H1 (cell line): Measurements from ENCODE around the gene CMTR1.

ENCODE experiments used
- CTCF ChIP-seq, 3 experiments: IDR thresholded peaks; 1 replicate in 2 of 3; 2 replicates in 1 of 3; pipeline versions ENCODE4 v1.5.1 to v1.6.1; 2011; ENCODE audit warnings: low read length in 3 of 3, mild to moderate bottlenecking in 3 of 3, inconsistent platforms in 2 of 3, low read depth in 1 of 3, moderate library complexity in 1 of 3; ENCODE audit not compliant: insufficient read depth in 1 of 3; ENCODE audit errors: control extremely low read depth in 1 of 3
- EP300 ChIP-seq, 2 experiments: IDR thresholded peaks; 1 replicate in 1 of 2; 2 replicates in 1 of 2; pipeline ENCODE4 v1.6.1; 2011 to 2012; ENCODE audit warnings: low read depth in 2 of 2, low read length in 2 of 2, mild to moderate bottlenecking in 2 of 2, borderline replicate concordance in 1 of 2, inconsistent platforms in 1 of 2, moderate library complexity in 1 of 2
- EZH2 ChIP-seq: fragments of 200-600 bp; sonication (generic); IDR thresholded peaks from 2 replicates; pipeline ENCODE4 v1.7.1; 2012; ENCODE audit warnings: low read depth, mild to moderate bottlenecking, moderate library complexity, low read length, inconsistent platforms; ENCODE audit not compliant: severe bottlenecking
- JUND ChIP-seq: IDR thresholded peaks from 2 replicates; pipeline ENCODE4 v1.6.1; 2011; ENCODE audit warnings: mild to moderate bottlenecking, improper control_type of control experiment, low read length
- POLR2AphosphoS5 ChIP-seq: IDR thresholded peaks from 2 replicates; pipeline ENCODE4 v1.6.1; 2011; ENCODE audit warnings: low read depth, low read length
- TEAD4 ChIP-seq: IDR thresholded peaks from 2 replicates; pipeline ENCODE4 v1.6.1; 2012; ENCODE audit warnings: low read depth, low read length, inconsistent platforms, mixed read lengths

- TF ChIP-seq TEAD4: no peak
- TF ChIP-seq EP300 (IDR thresholded peaks at IDR 0.05; ENCODE audit: borderline replicate concordance in 1 of 2, low read depth in 2 of 2, low read length in 2 of 2): no peak
- TF ChIP-seq JUND: no peak
- TF ChIP-seq POLR2AphosphoS5: no peak
- no peak for TF ChIP-seq EZH2
- no peak for TF ChIP-seq CTCF (IDR thresholded peaks at IDR 0.05; ENCODE audit: control extremely low read depth in 1 of 3, insufficient read depth in 1 of 3, low read depth in 1 of 3, low read length in 3 of 3)
These were observed 45.8 kb downstream of the CMTR1 start for GRCh38 chr6:37478827-37479226.
